Pons (tissue), 1 donor: Measurements from ENCODE around the gene KLF11.
"Not testable (repeated sequence)": the region's sequence is repeated elsewhere in the genome, so short reads cannot be mapped to it uniquely, and the experiment has no call there.

Experiments used
- DNase-seq: peaks from one replicate; pipeline ENCODE4 v3.0.0-alpha.2; 2016; ENCODE audit warnings: low spot score

KLF11 gene

GRCh38 chr2:10009811-10010781 is 33.3 kb upstream of the KLF11 start:
- no peak for DNase-seq

DNA sequence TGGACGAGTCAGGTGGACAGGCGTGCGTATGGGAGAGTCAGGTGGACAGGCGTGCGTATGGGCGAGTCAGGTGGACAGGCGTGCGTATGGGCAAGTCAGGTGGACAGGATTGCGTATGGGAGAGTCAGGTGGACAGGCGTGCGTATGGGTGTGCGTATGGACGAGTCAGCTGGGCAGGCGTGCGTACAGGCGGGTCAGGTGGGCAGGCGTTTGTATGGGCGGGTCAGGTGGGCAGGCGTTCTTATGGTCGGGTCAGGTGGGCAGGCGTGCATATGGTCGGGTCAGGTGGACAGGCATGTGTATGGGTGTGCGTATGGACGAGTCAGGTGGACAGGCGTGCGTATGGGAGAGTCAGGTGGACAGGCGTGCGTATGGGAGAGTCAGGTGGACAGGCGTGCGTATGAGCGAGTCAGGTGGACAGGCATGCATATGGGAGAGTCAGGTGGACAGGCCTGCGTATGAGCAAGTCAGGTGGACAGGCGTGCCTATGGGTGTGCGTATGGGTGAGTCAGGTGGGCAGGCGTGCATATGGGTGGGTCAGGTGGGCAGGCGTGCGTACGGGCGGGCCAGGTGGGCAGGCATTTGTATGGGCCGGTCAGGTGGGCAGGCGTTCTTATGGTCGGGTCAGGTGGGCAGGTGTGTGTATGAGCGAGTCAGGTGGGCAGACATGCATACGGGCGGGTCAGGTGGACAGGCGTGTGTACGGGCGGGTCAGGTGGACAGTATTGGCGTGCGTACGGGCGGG is 32.3 kb upstream of the KLF11 start:
- DNase-seq = not testable (repeated sequence)

DNA sequence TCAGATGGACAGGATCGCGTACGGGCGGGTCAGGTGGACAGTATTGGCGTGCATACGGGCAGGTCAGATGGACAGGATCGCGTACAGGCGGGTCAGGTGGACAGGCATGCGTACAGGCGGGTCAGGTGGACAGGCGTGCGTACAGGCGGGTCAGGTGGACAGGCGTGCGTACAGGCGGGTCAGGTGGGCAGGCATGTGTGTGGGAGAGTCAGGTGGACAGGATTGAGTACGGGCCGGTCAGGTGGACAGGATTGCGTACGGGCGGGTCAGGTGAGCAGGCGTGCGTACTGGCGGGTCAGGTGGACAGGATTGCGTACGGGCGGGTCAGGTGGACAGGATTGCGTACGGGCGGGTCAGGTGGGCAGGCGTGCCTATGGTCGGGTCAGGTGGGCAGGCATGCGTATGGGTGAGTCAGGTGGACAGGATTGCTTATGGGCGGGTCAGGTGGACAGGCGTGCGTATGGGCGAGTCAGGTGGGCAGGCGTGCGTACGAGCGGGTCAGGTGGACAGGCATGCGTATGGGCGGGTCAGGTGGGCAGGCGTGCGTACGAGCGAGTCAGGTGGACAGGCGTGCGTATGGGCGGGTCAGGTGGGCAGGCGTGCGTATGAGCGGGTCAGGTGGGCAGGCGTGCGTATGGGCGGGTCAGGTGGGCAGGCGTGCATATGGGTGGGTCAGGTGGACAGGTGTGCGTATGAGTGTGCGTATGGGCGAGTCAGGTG is 31.6 kb upstream of the KLF11 start:
- DNase-seq = not testable (repeated sequence)

- DNase-seq = not testable (repeated sequence)
These were observed 30.9 kb upstream of the KLF11 start for GRCh38 chr2:10012366-10012962.

- no peak for DNase-seq
These were observed 30.3 kb upstream of the KLF11 start for GRCh38 chr2:10012963-10013461.

- DNase-seq = not testable (repeated sequence)
These were observed 29.5 kb upstream of the KLF11 start for GRCh38 chr2:10013651-10014417.

- no peak for DNase-seq
These were observed 28.7 kb upstream of the KLF11 start for GRCh38 chr2:10014418-10015190.

DNA sequence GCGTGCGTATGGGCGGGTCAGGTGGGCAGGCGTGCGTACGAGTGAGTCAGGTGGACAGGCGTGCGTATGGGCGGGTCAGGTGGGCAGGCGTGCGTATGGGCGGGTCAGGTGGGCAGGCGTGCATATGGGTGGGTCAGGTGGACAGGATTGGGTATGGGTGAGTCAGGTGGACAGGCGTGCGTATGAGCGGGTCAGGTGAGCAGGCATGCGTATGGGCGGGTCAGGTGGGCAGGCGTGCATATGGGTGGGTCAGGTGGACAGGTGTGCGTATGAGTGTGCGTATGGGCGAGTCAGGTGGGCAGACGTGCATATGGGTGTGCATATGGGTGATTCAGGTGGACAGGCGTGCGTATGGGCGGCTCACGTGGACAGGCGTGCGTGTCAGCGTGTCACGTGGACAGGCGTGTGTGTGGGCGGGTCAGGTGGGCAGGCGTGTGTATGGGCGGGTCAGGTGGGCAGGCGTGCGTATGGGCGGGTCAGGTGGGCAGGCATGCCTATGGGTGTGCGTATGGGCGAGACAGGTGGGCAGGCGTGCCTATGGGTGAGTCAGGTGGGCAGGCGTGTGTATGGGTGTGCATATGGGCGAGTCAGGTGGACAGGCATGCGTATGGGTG is 27.9 kb upstream of the KLF11 start:
- not testable (repeated sequence) for DNase-seq

- no peak for DNase-seq
These were observed 27.1 kb upstream of the KLF11 start for GRCh38 chr2:10016001-10016801.

DNA sequence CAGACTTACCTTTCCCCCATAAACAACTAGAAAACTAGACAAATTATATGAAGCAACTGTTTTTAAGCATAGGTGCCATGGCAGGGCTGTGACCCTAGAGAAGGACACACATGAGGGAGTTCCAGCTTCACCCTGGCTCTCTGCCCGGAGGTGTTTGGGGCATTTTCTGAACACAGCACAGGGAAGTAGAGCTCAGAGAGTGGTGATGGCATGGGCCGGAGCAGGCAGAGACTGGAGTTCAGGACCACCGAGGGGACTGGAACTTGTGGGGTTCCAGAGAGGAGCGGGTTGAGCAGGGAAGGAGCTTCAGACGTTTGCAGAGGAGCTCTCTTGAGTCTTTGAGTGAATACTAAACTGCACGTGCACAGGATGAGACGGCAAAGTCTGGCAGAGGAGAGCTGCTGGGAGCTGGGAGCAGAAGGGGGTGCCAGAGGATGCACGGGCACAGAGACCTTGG is 26.5 kb upstream of the KLF11 start:
- DNase-seq = no peak

GRCh38 chr2:10017313-10017941 is 25.9 kb upstream of the KLF11 start:
- DNase-seq = no peak

DNA sequence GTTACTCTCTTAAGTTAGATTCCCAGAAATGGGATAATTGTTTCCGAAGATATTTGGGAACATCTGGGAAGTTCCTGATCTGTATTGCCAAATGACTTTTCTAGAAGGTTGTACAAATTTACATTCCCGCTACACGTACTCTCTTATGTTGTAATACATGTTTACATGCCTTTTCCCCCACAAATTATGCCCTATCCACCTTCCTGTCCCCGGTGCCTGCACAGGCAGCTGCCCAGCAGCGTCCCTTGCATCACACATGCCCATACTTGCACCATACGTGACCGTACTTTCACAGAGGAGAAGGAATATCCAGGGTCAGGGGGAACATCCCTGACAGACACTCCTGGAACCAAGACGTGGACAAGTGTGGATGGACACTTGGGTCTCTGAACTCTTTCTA is 24.2 kb upstream of the KLF11 start:
- DNase-seq = no peak

DNA sequence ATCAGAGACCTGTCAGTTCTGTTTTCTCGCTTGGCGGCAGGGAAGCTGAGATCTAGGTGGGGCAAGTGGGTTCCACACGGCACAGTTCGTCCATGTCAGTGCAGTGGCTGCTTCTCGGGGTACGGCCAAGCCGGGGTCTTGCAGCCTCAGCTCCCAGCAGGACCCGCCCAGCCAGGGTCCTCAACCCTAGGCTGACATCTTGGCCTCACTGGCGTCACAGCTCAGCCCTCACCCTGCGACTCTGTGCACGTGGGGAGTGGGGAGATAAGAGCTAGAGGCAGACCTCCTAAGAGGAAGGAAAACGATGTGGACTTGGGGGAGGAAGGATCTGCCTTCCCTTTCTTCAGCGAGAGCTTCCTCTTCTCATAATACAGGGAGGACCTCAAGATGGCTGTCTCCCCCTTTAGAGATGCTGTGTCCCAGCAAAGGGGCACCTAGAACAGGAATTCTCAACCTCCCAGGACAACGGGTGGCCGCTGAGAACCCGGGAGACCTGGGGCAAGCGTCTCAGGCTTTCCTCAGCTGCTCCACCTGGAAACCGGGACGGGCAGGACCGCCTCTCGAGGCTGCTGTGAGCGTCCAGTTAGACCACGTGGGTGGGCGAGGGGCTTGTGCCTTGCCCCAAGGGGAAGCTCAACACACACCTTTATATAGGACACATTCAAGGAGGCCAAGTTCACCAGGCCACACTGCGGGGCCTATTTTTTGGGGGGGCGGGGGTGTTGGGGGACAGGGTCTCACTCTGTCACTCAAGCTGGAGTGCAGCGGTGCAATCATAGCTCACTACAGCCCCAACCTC is 23.5 kb upstream of the KLF11 start:
- DNase-seq = no peak

DNA sequence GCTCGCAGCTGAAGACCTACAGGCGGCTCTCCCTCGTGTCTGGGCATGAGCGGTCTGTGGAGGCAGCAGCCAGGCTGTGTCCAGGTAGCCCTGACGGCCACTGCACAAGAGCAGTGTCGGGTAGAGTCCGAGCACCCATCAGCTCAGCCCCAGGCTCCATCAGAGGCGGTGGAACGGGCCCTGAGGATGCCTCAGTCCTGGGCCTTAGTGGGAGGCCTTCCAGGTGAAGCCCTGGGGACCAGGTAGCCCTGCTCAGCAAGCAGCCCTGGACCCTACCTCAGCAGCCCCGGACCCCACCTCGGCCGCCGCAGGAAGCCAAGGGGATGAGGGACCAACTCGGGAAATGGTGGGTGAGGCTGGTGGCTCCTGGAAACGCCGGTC is 21.3 kb upstream of the KLF11 start:
- DNase-seq = no peak

GRCh38 chr2:10022445-10022844 is 20.9 kb upstream of the KLF11 start:
- no peak for DNase-seq

GRCh38 chr2:10022966-10023662 is 20.2 kb upstream of the KLF11 start:
- DNase-seq = no peak
